Vagina (tissue), 2 donors: ENCODE measurements around the gene UBTD2. TPM values are rescaled to one million over a fixed set of nuclear protein-coding genes. Genes with fewer than 3 reads are reported as not detected.
"Not testable (repeated sequence)": the region's sequence is repeated elsewhere in the genome, so short reads cannot be mapped to it uniquely, and the experiment has no call there.

Experiments used
- DNase-seq, 2 donors: peaks; one replicate each; pipeline ENCODE4 v3.0.0-alpha.2; 2017; ENCODE audit errors: extremely low spot score in 2 of 2
- H3K27ac ChIP-seq: fragments of 200-600 bp; sonication (generic); one replicate; pipeline ENCODE4 v1.5.1; 2019
- H3K27me3 ChIP-seq: fragments of 200-600 bp; sonication (generic); one replicate; pipeline ENCODE4 v1.5.1; 2019
- H3K36me3 ChIP-seq, 2 donors: fragments of 200-600 bp; sonication (generic); one replicate each; pipeline ENCODE4 v1.5.1; 2017 to 2019
- H3K4me1 ChIP-seq: fragments of 200-600 bp; sonication (generic); one replicate; pipeline ENCODE4 v1.5.1; 2019
- H3K4me3 ChIP-seq, 2 donors: fragments of 200-600 bp; sonication (generic); 1 replicate in 1 of 2; 2 replicates in 1 of 2; pipeline ENCODE4 v1.5.1; 2016 to 2019
- H3K9me3 ChIP-seq: fragments of 200-600 bp; sonication (generic); one replicate; pipeline ENCODE4 v1.5.1; 2019
- CTCF ChIP-seq, 3 experiments: fragments of 450-650 bp in 2 of 3; fragments of 200-600 bp in 1 of 3; sonication (generic) in 1 of 3; IDR thresholded peaks; one replicate each; pipeline ENCODE4 v1.5.1; 2017 to 2019; ENCODE audit warnings: antibody characterized with exemption in 3 of 3, mild to moderate bottlenecking in 2 of 3, moderate library complexity in 2 of 3
- POLR2A ChIP-seq, 2 donors: fragments of 450-650 bp; IDR thresholded peaks; one replicate each; pipeline ENCODE4 v1.6.1; 2017; ENCODE audit warnings: antibody characterized with exemption in 2 of 2, mild to moderate bottlenecking in 2 of 2, moderate library complexity in 2 of 2
- POLR2AphosphoS5 ChIP-seq, 2 donors: sonication (generic); formaldehyde crosslinking; IDR thresholded peaks; one replicate each; pipeline ENCODE4 v1.9.0; 2017; ENCODE audit warnings: antibody characterized with exemption in 2 of 2, mild to moderate bottlenecking in 2 of 2, low read depth in 1 of 2; ENCODE audit not compliant: insufficient read depth in 1 of 2
- intact Hi-C: fragments of 100-400 bp; cut with DNase I; formaldehyde crosslinking; loops from one replicate; pipeline ENCODE4 v1.15.1; 2023
- total RNA-seq: library from RNA; depleted of rRNA; stranded (reverse); fragments of >200 nt; gene quantifications from one replicate; pipeline ENCODE4 v1.2.3, GENCODE V29; 2016

The UBTD2 gene
- total RNA-seq, 1 donor from 2014 or later = 22.8 TPM

- Histone ChIP-seq H3K27ac (no peak overlapping the region), H3K9me3 (no peaks in the 10 kb centered on the region), H3K36me3 (no peaks in the 10 kb centered on the region), H3K4me3 (no peak overlapping the region), H3K4me1 (no peaks in the 10 kb centered on the region), H3K27me3 (no peaks in the 10 kb centered on the region)
- intact Hi-C loops = no loop called here
- no peak for DNase-seq
- TF ChIP-seq POLR2A (IDR thresholded peaks at IDR 0.05) (no peak), POLR2AphosphoS5 (IDR thresholded peaks at IDR 0.05; ENCODE audit: insufficient read depth in 1 of 2, low read depth in 1 of 2) (no peak), CTCF (IDR thresholded peaks at IDR 0.05) (no peak)
Measured at GRCh38 chr5:172200476-172200875, 83.1 kb downstream of the UBTD2 start.

GRCh38 chr5:172199446-172199845 is 84.1 kb downstream of the UBTD2 start:
- Histone ChIP-seq H3K27ac (no peak overlapping the region), H3K4me1 (no peaks in the 10 kb centered on the region), H3K36me3 (no peaks in the 10 kb centered on the region), H3K4me3 (no peak overlapping the region), H3K9me3 (no peaks in the 10 kb centered on the region), H3K27me3 (no peaks in the 10 kb centered on the region)
- no peak for DNase-seq
- intact Hi-C loops = no loop called here
- TF ChIP-seq POLR2A (IDR thresholded peaks at IDR 0.05) (no peak), CTCF (IDR thresholded peaks at IDR 0.05) (no peak)

DNA sequence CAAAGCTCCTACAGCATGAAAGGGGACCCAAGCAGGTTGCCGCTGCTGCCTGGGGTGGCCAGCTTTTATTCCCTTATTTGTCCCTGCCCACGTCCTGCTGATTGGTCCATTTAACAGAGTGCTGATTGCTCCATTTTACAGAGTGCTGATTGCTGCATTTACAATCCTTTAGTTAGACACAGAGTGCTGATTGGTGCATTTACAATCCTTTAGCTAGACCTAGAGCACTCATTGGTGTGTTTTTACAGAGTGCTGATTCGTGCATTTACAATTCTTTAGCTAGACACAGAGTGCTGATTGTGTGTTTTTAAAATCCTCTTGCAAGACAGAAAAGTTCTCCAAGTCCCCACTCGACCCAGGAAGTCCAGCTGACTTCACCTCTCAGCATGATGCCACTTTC is 85.8 kb downstream of the UBTD2 start:
- H3K4me1 ChIP-seq, H3K9me3 ChIP-seq, intact Hi-C loops, H3K27ac ChIP-seq, H3K27me3 ChIP-seq, H3K36me3 ChIP-seq, H3K4me3 ChIP-seq, DNase-seq: not testable (repeated sequence)

DNA sequence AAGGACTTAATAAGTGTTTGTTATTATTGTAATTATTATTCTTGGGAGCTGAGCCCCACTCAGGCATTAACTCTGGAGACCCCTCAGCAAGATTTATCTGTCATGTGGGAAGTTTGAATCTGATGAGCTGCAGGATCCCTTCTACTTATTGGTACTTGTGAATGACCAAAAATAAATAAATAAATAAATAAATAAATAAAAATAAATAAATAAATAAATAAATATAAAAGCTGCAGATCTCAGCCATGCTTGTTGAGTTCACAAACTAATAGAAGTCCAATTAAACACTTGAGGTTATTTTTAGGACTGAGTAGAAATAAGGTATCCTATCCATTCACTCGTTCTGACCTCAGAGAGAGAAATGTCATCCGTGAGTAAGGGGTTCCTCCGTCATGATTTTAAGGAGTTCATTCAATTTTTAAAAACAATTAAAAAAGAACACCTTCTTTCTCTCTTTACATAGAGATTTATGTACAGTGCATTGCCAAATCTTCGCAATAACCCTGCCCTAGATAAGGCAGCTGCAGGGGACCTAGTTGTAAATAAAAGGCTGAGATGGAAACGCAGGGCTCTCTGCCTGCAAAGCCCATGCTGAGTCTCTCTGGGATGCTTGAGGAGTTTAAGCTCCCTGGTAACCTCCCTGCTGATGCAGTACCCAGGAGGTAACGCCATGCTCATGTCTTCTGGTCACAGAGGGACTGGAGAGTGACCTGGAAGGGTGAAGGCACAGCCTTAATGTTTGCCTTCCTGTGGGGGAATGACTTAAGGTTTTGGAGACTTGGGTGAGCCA is 88.4 kb downstream of the UBTD2 start:
- Histone ChIP-seq H3K9me3 (no peaks in the 10 kb centered on the region), H3K27ac (no peak overlapping the region), H3K27me3 (no peaks in the 10 kb centered on the region), H3K36me3 (no peaks in the 10 kb centered on the region), H3K4me1 (no peaks in the 10 kb centered on the region), H3K4me3 (no peak overlapping the region)
- DNase-seq = no peak
- intact Hi-C loops = no loop called here
- TF ChIP-seq POLR2AphosphoS5 (IDR thresholded peaks at IDR 0.05; ENCODE audit: insufficient read depth in 1 of 2, low read depth in 1 of 2) = no peak

DNA sequence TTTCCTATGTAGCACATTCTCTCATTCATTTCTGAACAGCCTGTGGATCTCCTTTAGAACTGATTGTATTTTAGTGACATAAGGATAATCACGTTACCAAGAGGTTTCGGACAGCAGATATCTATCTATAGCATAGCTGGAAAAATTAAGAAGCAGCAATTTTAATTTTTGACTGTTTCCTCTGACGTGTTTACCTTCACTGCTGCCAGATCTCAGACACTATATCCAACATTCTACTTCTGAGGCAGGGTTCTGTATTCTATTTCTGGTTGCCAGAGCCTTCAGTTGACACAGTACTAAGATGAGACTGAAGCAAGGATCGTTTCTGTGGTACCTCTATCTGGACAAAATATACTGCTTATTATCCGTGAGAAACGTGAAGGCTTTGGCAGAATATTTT is 89.7 kb downstream of the UBTD2 start, which contains the start of gene EFCAB9:
EFCAB9 (plus strand) TSS at position 301 of the 400 bp plus-strand sequence; CDS start at position 302, 1 bp downstream.
- Histone ChIP-seq H3K9me3 (no peaks in the 10 kb centered on the region), H3K27ac (no peak within 1 kb of the TSS), H3K36me3 (no peaks in the 10 kb centered on the region), H3K27me3 (no peaks in the 10 kb centered on the region), H3K4me3 (no peak within 1 kb of the TSS), H3K4me1 (no peaks in the 10 kb centered on the region)
- TF ChIP-seq POLR2AphosphoS5 (IDR thresholded peaks at IDR 0.05; ENCODE audit: insufficient read depth in 1 of 2, low read depth in 1 of 2) (no peak), POLR2A (IDR thresholded peaks at IDR 0.05) (no peak), CTCF (IDR thresholded peaks at IDR 0.05) (no peak)
- no peak for DNase-seq
- intact Hi-C loops = no loop called here

DNA sequence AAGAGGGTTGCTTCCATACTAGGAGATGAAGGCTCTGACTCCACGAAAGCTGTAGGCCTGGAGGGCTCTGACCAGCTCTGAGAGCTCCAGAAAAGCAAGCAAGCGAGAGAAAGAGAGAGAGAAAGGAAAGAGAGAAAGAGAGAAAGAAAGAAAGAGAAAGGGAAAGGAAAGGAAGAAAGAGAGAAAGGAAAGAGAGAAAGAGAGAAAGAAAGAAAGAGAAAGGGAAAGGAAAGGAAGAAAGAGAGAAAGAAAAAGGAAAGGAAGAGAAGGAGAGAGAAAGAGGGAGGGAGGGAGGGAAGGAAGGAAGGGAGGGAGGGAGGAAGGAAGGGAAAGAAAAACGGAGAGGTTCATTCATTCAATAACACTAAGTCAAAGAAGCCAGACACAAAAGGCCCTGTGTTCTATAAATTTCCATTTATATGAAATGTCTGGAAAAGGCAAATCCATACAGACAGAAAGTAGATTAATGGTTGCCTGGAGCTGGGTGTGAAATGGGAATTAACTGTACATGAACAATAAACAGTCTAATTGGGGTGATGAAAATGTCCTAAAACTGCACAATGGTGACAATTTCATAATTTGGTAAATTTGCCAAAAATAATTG is 93.8 kb downstream of the UBTD2 start:
- H3K27me3 ChIP-seq = no peaks in the 10 kb centered on the region
- no peak for TF ChIP-seq POLR2AphosphoS5 (IDR thresholded peaks at IDR 0.05; ENCODE audit: insufficient read depth in 1 of 2, low read depth in 1 of 2)
- no peak for TF ChIP-seq CTCF (IDR thresholded peaks at IDR 0.05)
- no peak for TF ChIP-seq POLR2A (IDR thresholded peaks at IDR 0.05)
- intact Hi-C loops = loop anchor here (2.0 to 10.0 kb wide), 4 partner anchors 81 to 782 kb away; partner anchors contain the start of gene UBTD2
- DNase-seq = no peak
- no peak overlapping the region for H3K27ac ChIP-seq
- no peaks in the 10 kb centered on the region for H3K36me3 ChIP-seq
- no peak overlapping the region for H3K4me3 ChIP-seq
- H3K9me3 ChIP-seq = no peaks in the 10 kb centered on the region
- H3K4me1 ChIP-seq = peaks cover 24% of the 10 kb centered on the region
